ENCODE results near the gene RXRB.

Gene RXRB

GRCh38 chr6:33201147-33201545, 681 bp upstream of the RXRB start:
- Histone ChIP-seq H3K4me3 (ENCODE audit: low read depth, low read length) (peak overlapping the region; percentile 75), H3K9me3 (ENCODE audit: control insufficient read depth, insufficient read depth, low read depth, low read length) (no peaks in the 10 kb centered on the region), H3K27ac (ENCODE audit: extremely low read depth, low read depth, low read length) (peak overlapping the region; percentile 98), H3K36me3 (ENCODE audit: control insufficient read depth in 2 of 2, insufficient read depth in 1 of 2, low read length in 2 of 2) (peaks cover 9 to 41% of the 10 kb centered on the region in 2 experiments; a peak in 2 of 3 replicates), H3K4me1 (ENCODE audit: control insufficient read depth, insufficient read depth, low read length) (peaks cover 23% of the 10 kb centered on the region)
- CTCF ChIA-PET = interaction anchor here (0.6 kb wide), 1 partner anchor 42 kb away, joined by 3 read pairs; no protein-coding TSS in a partner anchor
- POLR2A ChIA-PET = interaction anchor here (1.0 kb wide), 1 partner anchor 48 kb away, joined by 3 read pairs; no protein-coding TSS in a partner anchor
- TF ChIP-seq ZNF37A (tag by site-specific recombination; IDR thresholded peaks at IDR 0.05) = no peak
- 0 out of 2 replicates have a peak, but pooled peaks have one; percentile 29 for TF ChIP-seq BCL11A (tag by site-specific recombination; IDR thresholded peaks at IDR 0.05; ENCODE audit: low read depth)
- no peak for TF ChIP-seq ZNF639 (tag by site-specific recombination; IDR thresholded peaks at IDR 0.05)
- no peak for TF ChIP-seq ZNF2 (tag by site-specific recombination; IDR thresholded peaks at IDR 0.05)
- TF ChIP-seq PRDM6 (tag by site-specific recombination; IDR thresholded peaks at IDR 0.05) = no peak
- TF ChIP-seq SP2 (tag by site-specific recombination; IDR thresholded peaks at IDR 0.05) = no peak
- TF ChIP-seq AEBP2 (tag by site-specific recombination; IDR thresholded peaks at IDR 0.05; ENCODE audit: borderline replicate concordance) = no peak
- TF ChIP-seq ZNF830 (tag by site-specific recombination; IDR thresholded peaks at IDR 0.05; ENCODE audit: low read depth) = no peak
- no peak for TF ChIP-seq MYNN (tag by site-specific recombination; IDR thresholded peaks at IDR 0.05; ENCODE audit: borderline replicate concordance)
- no peak for TF ChIP-seq INSM2 (tag by site-specific recombination; IDR thresholded peaks at IDR 0.05)
- no peak for TF ChIP-seq ZBTB6 (tag by site-specific recombination; IDR thresholded peaks at IDR 0.05)
- TF ChIP-seq CTCF (tag by site-specific recombination; IDR thresholded peaks at IDR 0.05) = 0 out of 2 replicates have a peak, but pooled peaks have one; percentile 25
- no peak for TF ChIP-seq ZNF23 (tag by site-specific recombination; IDR thresholded peaks at IDR 0.05; ENCODE audit: borderline replicate concordance)
- no peak for TF ChIP-seq ZNF843 (tag by site-specific recombination; IDR thresholded peaks at IDR 0.05)
- no peak for TF ChIP-seq ZNF239 (tag by site-specific recombination; IDR thresholded peaks at IDR 0.05)
- TF ChIP-seq ZNF707 (tag by site-specific recombination; IDR thresholded peaks at IDR 0.05) = no peak
- no peak for TF ChIP-seq ELK4 (IDR thresholded peaks at IDR 0.05; ENCODE audit: borderline replicate concordance, low read depth, low read length)
- peak; percentile 89 for TF ChIP-seq BCL11B (tag by site-specific recombination; IDR thresholded peaks at IDR 0.05; ENCODE audit: low read depth)
- TF ChIP-seq GLIS2 (tag by site-specific recombination; IDR thresholded peaks at IDR 0.05) = peak; percentile 7
- no peak for TF ChIP-seq EGR2 (tag by site-specific recombination; IDR thresholded peaks at IDR 0.05; ENCODE audit: low read depth)
- TF ChIP-seq YY2 (tag by site-specific recombination; IDR thresholded peaks at IDR 0.05) = peak; percentile 83
- TF ChIP-seq TRIM28 (IDR thresholded peaks at IDR 0.05; ENCODE audit: borderline replicate concordance, low read length) = no peak
- TF ChIP-seq ZFP3 (tag by site-specific recombination; IDR thresholded peaks at IDR 0.05; ENCODE audit: low read depth) = no peak
- no peak for TF ChIP-seq ZNF292 (tag by site-specific recombination; IDR thresholded peaks at IDR 0.05; ENCODE audit: borderline replicate concordance, low read depth)
- TF ChIP-seq ZNF391 (tag by site-specific recombination; IDR thresholded peaks at IDR 0.05; ENCODE audit: borderline replicate concordance, low read depth) = no peak
- TF ChIP-seq ZNF449 (tag by site-specific recombination; IDR thresholded peaks at IDR 0.05) = no peak
